ENCODE data around the gene GHRH.

Gene GHRH

GRCh38 chr20:37209193-37209592, 52.4 kb downstream of the GHRH start:
- no peak for DNase-seq (ENCODE audit: low read depth in 1 of 2, low spot score in 1 of 2)

DNA sequence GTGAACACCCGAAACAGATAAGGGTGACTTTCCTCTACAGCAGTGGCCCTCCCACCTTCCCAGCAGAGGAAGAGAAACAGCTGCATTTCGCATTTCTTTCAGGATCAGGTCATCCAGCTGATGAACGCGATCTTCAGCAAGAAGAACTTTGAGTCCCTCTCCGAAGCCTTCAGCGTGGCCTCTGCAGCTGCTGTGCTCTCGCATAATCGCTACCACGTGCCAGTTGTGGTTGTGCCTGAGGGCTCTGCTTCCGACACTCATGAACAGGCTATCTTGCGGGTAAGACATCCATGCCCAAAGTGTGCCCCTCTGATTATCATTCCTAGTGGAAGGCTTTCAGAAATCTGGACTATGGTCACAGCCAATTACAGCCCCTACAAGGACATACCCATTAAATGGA, 54.4 kb downstream of the GHRH start:
- no peak for DNase-seq (ENCODE audit: low read depth in 1 of 2, low spot score in 1 of 2)

DNA sequence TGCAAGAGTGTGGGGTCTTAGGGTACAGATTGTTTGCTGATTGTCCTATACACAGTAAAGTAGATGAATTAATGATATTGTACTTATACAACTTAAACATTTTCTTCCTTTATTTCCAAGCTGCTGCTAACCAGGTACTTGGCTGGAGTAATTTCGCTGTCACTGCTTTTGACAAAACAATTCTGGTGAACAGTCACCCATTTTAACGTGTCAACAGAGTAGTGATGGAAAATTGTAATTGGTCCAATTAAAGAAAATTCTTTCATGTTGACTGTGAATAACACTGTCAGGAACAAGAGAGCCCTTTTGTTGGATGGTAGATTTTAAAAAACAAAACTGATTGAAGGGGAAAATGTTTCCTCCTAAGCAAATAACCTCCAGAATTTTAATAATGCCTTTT, 55.8 kb downstream of the GHRH start:
- DNase-seq (ENCODE audit: low read depth in 1 of 2, low spot score in 1 of 2), result no peak

DNA sequence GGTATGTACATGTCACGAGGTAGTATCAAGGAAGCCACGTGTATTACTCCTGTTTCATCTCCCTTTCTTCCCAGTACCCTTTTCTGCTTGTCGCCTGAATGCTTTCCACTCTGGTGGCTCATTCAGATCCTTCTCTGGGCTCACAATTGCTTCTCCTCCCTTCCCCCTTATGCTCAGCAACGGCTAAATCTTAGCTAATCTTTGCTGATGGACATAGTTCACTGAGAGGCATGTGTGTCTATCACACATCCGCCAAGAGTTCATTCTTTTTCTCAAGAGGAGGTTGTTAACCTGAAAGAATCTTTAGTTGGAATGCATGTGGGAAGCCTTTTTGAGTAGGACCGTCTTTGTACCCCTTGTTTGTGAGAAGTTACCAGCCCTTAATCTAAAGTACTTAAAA, 56.5 kb downstream of the GHRH start:
- no peak for DNase-seq (ENCODE audit: low read depth in 1 of 2, low spot score in 1 of 2)

DNA sequence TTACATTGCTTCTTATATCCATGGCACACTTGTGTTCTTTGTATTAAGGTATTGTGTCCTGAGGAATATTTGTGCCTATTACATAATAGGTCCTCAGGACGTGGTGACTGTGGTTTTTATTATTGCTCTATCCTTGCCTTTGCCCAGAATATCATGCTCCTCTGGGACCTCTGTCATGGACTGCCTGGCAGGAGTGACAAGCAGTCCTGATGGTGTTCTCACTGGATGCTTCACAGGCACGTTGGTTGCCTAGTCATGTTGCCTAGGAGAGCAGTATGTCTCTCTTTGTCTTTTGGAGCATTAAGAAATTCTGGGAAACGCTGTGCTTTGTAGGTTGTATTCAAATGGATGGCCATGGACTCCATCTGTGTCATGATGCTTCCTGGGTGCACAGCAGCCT, 57.6 kb downstream of the GHRH start:
- no peak for DNase-seq (ENCODE audit: low read depth in 1 of 2, low spot score in 1 of 2)

DNA sequence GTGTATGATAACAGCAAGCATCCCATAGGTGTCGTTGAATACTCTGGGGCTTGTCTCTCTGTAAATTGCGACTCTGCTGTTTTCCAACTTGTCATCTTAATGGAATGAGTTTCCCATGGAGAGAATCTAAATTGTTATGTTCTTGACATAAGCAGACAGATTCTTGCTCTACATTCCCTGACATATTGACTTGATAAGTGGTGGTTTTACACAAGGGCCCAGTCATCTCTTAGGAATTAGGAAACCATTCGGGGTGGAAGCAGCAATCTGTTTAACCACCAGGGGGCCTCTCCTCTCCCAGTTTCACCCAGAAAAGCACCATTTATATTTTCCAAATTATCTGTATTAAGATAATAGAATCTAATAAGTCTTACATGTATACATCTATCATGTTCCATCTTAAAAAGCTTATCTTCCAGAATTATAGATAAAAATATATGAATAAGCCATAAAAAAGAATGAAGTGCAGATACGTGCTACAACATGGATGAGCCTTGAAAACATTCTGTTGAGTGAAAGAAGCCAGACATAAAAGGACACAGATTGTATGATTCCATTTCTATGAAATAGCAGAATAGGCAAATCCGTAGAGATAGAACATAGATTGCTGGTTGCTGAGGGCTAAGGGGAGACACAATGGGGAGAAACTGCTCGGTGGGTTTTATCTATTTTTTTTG, 59.2 kb downstream of the GHRH start:
- no peak for DNase-seq (ENCODE audit: low read depth in 1 of 2, low spot score in 1 of 2)

DNA sequence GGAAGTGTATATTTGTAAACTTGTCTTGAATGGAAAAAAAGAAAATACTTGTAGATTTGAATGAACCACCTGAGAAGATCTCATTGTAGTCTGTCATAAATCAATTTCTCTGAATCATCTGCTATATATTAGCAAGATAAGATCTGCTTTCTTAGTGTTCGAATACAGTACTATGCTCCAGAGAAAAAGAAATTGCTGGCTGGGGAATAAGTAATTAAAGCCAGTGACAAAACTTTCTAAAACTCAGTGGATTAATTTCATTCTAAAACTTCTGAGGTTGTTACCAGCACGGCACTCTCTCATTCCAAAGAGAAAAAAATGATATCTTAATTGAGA, 59.8 kb downstream of the GHRH start:
- DNase-seq (ENCODE audit: low read depth in 1 of 2, low spot score in 1 of 2), result no peak
